ENCODE results near the gene TTLL8. TPM values are rescaled to one million over a fixed set of nuclear protein-coding genes. Genes with fewer than 3 reads are reported as not detected.

Gene TTLL8
- total RNA-seq = not detected in 2 replicates

DNA sequence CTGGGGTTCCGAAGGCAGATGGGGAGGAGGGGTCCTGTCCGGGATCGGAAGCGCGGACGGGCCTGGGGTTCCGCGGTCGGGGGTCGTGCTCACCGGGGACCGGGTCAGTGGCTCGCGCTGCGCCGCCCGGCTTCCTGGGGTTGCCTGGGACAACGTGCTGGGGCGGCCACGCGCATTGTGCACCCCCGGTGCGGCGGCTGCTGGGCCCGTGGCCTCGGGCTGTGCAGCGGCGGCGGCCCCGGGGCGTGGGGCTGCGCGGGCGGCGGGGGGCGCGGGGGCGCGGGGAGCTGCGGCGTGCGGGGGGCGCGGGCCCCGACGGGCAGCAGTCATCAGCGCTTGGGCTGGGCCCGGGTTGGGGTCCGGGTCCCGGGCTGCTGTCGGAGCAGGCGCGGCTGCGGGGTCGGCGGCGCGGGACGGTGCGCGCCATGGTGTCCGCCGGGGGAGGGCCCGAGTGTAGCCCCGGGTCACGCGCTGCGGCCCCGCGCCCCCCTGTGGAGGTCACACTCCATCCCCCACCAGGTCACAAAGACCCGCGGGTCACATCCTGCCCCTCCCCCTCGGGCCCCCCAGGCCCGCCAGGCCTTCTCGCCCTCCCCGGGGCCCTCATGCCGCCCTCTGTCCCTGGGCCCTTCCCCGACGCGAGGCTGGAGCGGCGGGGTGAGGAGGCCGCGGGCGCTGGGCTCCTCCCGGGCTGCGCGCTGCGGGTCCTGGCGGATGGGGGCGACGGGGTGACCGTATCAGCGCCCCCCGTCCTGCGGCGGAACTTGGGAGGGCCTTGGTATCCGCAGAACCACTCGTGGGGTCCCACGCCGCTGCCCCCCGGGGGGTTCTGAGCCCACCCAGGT lies at the start of gene TTLL8:
Gene TTLL8 (minus strand): TSS at position 238 of the 845 bp plus-strand sequence.

DNA sequence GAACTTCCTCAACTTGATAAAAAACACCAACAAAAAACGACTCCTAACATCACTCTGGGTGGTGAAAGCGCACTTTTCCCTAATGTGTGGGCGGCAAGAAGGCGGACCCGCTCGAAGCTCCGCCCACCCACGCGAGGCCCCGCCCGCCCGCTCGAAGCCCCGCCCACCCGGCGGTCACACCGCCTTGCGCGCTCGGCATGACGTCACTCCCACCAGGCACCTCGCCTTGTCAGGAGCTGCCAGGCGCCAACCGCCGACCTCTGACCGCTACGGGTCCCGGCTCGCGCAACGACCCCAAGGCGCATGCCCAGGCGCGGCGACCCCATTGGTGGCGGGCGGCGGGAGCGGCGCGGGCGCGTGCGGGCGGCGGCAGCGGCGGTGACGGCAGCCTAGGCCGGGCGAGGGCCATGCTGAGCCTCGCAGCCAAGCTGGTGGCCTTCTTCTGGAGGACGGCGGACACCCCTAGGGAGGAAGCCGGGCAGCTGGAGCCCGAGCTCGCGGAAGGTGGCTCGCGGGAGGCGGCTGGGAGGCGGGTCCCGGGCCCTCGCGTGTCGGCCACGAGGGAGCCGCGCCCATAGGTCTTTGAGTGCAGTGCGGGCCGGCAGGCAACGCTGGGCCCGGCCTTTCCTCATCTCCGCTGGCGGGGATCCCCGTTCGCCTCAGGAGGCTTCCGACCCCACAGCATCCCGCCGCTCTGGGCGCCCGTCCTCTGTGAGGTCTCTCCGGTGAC lies 31.7 kb upstream of the TTLL8 start, which contains the start of gene MOV10L1:
Gene MOV10L1 (plus strand): TSS at position 325 of the 730 bp plus-strand sequence. CDS start 83 bp downstream, at position 408.

DNA sequence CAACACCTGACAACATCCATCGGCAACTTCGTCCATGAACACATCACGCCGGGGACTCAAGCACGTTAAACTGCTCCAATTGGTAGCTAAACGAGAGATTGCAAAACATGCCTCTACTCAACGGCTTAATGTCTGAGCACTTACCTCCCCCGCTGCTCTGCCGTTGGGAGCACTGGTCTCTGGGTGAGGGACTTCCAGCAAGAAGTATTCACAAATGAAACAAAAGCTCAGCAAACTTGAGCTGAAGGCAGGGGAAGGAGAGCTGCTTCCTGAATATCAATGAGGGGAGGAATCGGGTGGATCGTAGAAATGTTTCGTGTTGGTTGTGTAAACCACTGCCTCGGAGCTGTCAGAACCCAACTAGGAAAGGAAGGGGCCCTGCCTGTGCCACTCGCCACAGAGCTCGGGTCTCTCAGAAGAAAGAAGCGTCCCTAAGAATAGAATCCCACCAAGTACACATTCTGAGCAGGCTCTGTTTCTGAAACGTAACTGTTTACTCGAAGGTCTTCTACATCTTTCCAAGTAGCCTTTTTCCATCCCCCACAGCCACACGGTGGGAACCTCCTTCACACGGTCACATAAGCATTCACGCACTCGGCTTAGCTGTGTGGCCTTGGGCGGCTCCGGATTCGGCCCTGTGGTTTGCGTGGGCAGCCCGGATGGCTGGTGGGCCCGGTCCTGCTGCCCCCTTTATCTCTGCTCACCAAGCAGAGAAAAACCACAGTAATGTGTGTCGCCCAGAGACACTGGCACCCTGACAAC lies 27.3 kb upstream of the TTLL8 start, which contains the start of gene MLC1:
Gene MLC1 (minus strand): TSS at position 216 of the 762 bp plus-strand sequence. CDS start 524 bp downstream, outside the sequence.

DNA sequence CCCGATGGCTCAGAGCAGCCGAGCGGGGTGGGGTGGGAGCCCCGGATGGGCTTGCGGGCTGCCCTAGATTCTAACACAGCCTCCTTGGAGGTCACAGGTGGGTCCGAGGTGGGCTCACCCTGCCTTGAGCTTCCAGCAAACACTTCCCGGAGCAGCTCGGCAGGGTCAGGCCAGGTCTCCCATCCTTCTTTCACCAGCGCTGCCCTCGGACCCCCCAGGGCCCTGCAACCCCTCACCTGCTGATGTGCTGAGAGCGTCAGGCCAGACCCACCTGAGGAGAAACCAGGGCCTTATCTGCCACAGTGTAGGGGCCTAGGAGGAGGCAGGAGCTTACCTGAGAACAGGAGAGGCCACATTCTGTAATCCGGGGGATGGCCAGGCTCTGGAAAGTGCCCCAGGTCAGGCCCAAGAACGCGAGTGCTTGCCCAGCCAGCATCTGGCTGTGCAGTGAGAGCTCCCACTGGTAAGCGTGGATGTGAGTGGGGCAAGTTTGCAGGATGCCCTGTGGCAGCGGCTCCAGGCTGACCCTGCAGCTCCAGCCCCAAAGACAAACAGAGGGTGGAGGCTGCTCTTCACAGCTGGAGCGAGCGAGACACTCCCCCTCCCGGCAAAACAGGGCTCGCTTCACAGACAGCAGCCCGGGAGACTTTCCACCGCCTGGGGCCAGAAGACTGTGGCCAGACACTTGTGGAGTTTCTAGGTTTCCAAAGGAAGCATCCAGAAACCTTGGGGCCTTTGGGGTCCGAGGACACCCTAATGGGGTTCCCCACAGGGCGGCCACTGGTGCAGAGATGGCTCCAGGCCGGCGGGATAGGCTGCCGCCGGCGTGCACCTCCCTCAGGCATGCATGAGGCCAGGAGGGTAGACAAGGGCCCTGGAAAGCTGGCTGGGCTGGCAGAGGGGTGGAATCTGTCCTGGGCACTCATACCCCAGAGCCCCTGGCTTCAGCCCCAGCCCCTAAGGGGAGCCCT lies 45.6 kb downstream of the TTLL8 start, which contains the start of gene IL17REL:
Gene IL17REL (minus strand): TSS at position 555 of the 971 bp plus-strand sequence. CDS start 119 bp downstream, at position 436.

Other genes with a start within 250 kb of the TTLL8 start
- 18.7 and 21.9 TPM in 2 replicates for gene BRD1, start 230.4 kb downstream of the TTLL8 start, total RNA-seq
- 11.3 and 11.4 TPM in 2 replicates for gene ZBED4, start 204.5 kb downstream of the TTLL8 start, total RNA-seq
- 14.3 and 18.8 TPM in 2 replicates for gene ALG12, start 139.9 kb downstream of the TTLL8 start, total RNA-seq
- 44.4 and 44.7 TPM in 2 replicates for gene CRELD2, start 139.7 kb downstream of the TTLL8 start, total RNA-seq
- 38.2 and 39.8 TPM in 2 replicates for gene PIM3, start 97.5 kb downstream of the TTLL8 start, total RNA-seq
- gene IL17REL, start 45.5 kb downstream of the TTLL8 start, total RNA-seq = not detected in 2 replicates
- not detected in 2 replicates for gene MLC1, start 27.1 kb upstream of the TTLL8 start, total RNA-seq
- 0.67 and 1.6 TPM in 2 replicates for gene MOV10L1, start 31.7 kb upstream of the TTLL8 start, total RNA-seq
- 0.17 and 0.45 TPM in 2 replicates for gene PANX2, start 112.4 kb upstream of the TTLL8 start, total RNA-seq
- gene TRABD, start 127.6 kb upstream of the TTLL8 start, total RNA-seq = 35.8 and 37.5 TPM in 2 replicates
- 22.7 and 24.9 TPM in 2 replicates for gene SELENOO, start 142.7 kb upstream of the TTLL8 start, total RNA-seq
- 18.1 and 22.0 TPM in 2 replicates for gene TUBGCP6, start 186.7 kb upstream of the TTLL8 start, total RNA-seq
- 12.8 and 18.5 TPM in 2 replicates for gene HDAC10, start 193.0 kb upstream of the TTLL8 start, total RNA-seq
- gene MAPK12, start 203.4 kb upstream of the TTLL8 start, total RNA-seq = 32.1 and 32.3 TPM in 2 replicates
- 4.4 and 5.5 TPM in 2 replicates for gene MAPK11, start 212.1 kb upstream of the TTLL8 start, total RNA-seq
- 100 and 107 TPM in 2 replicates for gene PLXNB2, start 249.3 kb upstream of the TTLL8 start, total RNA-seq